ENCODE measurements around the gene NBR1. TPM values are rescaled to one million over a fixed set of nuclear protein-coding genes. Genes with fewer than 3 reads are reported as not detected.
"Not testable (repeated sequence)": the region's sequence is repeated elsewhere in the genome, so short reads cannot be mapped to it uniquely, and the experiment has no call there.

NBR1 gene
- total RNA-seq, 2 donors from 2014 or later: 92.1 to 101 TPM

GRCh38 chr17:43246456-43246855 lies 75.4 kb downstream of the NBR1 start:
- H3K36me3 ChIP-seq; DNase-seq (ENCODE audit: low spot score); H3K4me3 ChIP-seq; H3K27ac ChIP-seq; H3K4me1 ChIP-seq (ENCODE audit: control insufficient read depth in 1 of 2, low read depth in 2 of 2); H3K9me3 ChIP-seq; H3K27me3 ChIP-seq (replicated peaks; ENCODE audit: insufficient read depth); ATAC-seq (ENCODE audit: insufficient number of reproducible peaks, low FRiP score, low read depth): not testable (repeated sequence)

Other genes with a start within 250 kb of the NBR1 start
- gene AARSD1, start 206.8 kb upstream of the NBR1 start, total RNA-seq: 10 to 100 TPM; 26.0 to 35.5 TPM
- gene PTGES3L, start 191.1 kb upstream of the NBR1 start, total RNA-seq: 1 to 10 TPM; 1.5 to 2.0 TPM
- 10 to 100 TPM; 16.6 to 17.9 TPM for gene RUNDC1, start 190.6 kb upstream of the NBR1 start, total RNA-seq
- 100 to 1,000 TPM; 535 to 569 TPM for gene RPL27, start 172.8 kb upstream of the NBR1 start, total RNA-seq
- gene IFI35, start 164.4 kb upstream of the NBR1 start, total RNA-seq: 10 to 100 TPM; 34.4 to 34.8 TPM
- 100 to 1,000 TPM in 1 of 2 donors, 10 to 100 TPM in 1; 91.5 to 158 TPM for gene VAT1, start 148.8 kb upstream of the NBR1 start, total RNA-seq
- gene RND2, start 146.0 kb upstream of the NBR1 start, total RNA-seq: 1 to 10 TPM in 1 of 2 donors, under 1 TPM in 1; 0.81 to 2.4 TPM
- 10 to 100 TPM in 1 of 2 donors, 1 to 10 TPM in 1; 8.6 to 21.1 TPM for gene BRCA1, start 45.9 kb upstream of the NBR1 start, total RNA-seq
- gene TMEM106A, start 40.7 kb downstream of the NBR1 start, total RNA-seq: 10 to 100 TPM; 17.3 to 22.5 TPM
- not detected for gene CCDC200, start 57.4 kb downstream of the NBR1 start, total RNA-seq
- gene RNU2-1, start 62.8 kb downstream of the NBR1 start, total RNA-seq: not detected
- gene ARL4D, start 227.8 kb downstream of the NBR1 start, total RNA-seq: 10 to 100 TPM in 1 of 2 donors, 1 to 10 TPM in 1; 3.5 to 21.0 TPM

Data from thoracic aorta (tissue), 2 donors.